ENCODE data around the gene FAR2.
A peak's percentile ranks its signal among the peaks of the same experiment; 100 is the strongest.

DNA sequence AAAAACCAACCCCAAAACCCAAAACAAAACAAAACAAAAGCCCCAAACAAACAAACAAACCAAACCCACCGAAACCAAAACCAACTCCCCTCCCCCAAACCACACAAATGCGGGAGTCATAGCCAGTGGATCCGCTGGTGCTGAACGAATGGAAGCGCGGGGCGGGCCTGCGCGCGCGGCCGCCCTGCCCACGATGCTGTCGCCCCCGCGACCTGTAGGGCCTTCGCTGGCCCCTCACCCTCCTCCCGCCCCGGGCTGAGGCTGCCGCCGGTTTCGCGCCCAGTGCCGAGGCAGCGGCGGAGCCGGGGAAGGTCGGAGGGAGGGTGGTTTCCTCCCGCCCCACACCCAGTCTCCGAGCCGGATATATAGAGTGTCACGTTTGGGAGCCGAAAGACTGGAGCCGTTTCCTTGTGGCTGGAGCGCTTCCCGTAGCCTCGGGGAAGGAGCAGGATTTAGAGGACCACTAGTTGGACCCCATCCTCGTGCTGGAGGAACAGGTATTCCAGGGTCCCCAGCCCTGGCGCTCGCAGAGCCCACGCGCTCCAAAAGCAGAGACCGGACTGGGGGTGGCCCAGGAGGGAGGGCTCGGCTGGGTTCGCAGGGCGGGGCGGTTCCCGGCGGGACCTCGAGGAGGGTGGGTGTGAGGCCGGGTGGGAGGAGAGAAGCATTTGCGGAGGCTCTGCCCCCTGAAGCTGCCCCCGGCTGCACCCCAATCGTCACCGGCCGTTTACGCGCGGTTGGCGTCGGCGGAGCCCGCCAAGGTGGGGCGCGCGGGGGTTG is at the start of gene FAR2:
- TF ChIP-seq, protein P1, sequence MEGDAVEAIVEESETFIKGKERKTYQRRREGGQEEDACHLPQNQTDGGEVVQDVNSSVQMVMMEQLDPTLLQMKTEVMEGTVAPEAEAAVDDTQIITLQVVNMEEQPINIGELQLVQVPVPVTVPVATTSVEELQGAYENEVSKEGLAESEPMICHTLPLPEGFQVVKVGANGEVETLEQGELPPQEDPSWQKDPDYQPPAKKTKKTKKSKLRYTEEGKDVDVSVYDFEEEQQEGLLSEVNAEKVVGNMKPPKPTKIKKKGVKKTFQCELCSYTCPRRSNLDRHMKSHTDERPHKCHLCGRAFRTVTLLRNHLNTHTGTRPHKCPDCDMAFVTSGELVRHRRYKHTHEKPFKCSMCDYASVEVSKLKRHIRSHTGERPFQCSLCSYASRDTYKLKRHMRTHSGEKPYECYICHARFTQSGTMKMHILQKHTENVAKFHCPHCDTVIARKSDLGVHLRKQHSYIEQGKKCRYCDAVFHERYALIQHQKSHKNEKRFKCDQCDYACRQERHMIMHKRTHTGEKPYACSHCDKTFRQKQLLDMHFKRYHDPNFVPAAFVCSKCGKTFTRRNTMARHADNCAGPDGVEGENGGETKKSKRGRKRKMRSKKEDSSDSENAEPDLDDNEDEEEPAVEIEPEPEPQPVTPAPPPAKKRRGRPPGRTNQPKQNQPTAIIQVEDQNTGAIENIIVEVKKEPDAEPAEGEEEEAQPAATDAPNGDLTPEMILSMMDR (IDR thresholded peaks at IDR 0.05; ENCODE audit: insufficient read depth, low read length), result no peak
- TF ChIP-seq POLR2AphosphoS5 (IDR thresholded peaks at IDR 0.05; ENCODE audit: low read depth) (peak; percentile 87), GABPA (IDR thresholded peaks at IDR 0.05; ENCODE audit: low read depth) (no peak), SPI1 (IDR thresholded peaks at IDR 0.05; ENCODE audit: borderline replicate concordance, low read depth) (no peak)
- TF ChIP-seq, protein P2, sequence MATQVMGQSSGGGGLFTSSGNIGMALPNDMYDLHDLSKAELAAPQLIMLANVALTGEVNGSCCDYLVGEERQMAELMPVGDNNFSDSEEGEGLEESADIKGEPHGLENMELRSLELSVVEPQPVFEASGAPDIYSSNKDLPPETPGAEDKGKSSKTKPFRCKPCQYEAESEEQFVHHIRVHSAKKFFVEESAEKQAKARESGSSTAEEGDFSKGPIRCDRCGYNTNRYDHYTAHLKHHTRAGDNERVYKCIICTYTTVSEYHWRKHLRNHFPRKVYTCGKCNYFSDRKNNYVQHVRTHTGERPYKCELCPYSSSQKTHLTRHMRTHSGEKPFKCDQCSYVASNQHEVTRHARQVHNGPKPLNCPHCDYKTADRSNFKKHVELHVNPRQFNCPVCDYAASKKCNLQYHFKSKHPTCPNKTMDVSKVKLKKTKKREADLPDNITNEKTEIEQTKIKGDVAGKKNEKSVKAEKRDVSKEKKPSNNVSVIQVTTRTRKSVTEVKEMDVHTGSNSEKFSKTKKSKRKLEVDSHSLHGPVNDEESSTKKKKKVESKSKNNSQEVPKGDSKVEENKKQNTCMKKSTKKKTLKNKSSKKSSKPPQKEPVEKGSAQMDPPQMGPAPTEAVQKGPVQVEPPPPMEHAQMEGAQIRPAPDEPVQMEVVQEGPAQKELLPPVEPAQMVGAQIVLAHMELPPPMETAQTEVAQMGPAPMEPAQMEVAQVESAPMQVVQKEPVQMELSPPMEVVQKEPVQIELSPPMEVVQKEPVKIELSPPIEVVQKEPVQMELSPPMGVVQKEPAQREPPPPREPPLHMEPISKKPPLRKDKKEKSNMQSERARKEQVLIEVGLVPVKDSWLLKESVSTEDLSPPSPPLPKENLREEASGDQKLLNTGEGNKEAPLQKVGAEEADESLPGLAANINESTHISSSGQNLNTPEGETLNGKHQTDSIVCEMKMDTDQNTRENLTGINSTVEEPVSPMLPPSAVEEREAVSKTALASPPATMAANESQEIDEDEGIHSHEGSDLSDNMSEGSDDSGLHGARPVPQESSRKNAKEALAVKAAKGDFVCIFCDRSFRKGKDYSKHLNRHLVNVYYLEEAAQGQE (IDR thresholded peaks at IDR 0.05; ENCODE audit: insufficient replicate concordance, low read depth), result peak; percentile 5

Data from HL-60 (cell line).